ENCODE data around the gene UBR2.

Gene UBR2

GRCh38 chr6:42563697-42564505 is at the start of gene UBR2:
Gene UBR2, plus strand, starts transcription at chr6:42564029. Its CDS starts 291 bp downstream, at chr6:42564320.
- peak; percentile 91 for DNase-seq

- DNase-seq: no peak
Measured at GRCh38 chr6:42514745-42515144, 49.1 kb upstream of the UBR2 start.

- no peak for DNase-seq
Measured at GRCh38 chr6:42519779-42520178, 44.0 kb upstream of the UBR2 start.

GRCh38 chr6:42520786-42521607 is 42.8 kb upstream of the UBR2 start:
- DNase-seq: no peak

GRCh38 chr6:42522036-42522435 is 41.8 kb upstream of the UBR2 start:
- DNase-seq: no peak

GRCh38 chr6:42522942-42523814 is 40.7 kb upstream of the UBR2 start:
- no peak for DNase-seq

GRCh38 chr6:42525206-42525605 is 38.6 kb upstream of the UBR2 start:
- DNase-seq: no peak

DNA sequence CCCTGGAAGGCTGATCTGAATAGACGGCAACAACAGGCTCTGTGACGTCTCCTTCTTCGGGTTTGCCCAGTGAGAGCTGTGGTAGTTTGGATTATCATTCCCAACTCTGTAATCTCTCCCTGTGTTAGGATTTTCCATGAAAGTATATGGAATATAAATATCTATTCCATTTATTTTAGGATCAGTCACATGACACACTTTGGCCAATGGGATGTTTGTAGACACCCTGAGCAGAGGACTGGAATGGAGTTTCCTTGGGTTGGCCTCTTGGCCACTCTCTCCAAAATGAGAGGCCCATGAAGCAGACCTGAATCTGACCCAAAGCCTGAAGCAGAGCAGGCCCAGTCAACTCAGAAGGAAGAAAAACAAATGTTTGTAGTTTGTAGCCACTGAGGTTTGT is 37.2 kb upstream of the UBR2 start:
- DNase-seq: no peak

DNA sequence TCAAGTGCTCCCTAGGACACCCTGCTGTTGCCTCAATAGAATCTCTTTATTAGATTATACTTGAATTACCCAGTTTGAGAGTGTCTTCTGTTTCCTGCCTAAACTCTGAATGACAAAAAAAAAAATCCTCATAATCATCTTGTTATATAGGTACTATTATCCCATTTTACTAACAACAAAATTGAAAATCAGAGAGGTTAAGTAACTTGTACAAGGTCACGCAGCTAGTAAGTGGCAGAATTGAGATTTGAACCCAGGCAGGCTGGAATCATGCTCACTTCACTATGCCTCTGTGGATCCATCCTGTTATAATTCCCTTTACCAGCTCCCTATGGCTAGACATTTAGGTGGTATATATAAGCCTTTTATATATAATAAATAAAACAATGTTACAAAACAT is 36.6 kb upstream of the UBR2 start:
- DNase-seq: no peak

- no peak for DNase-seq
Measured at GRCh38 chr6:42530296-42530695, 33.5 kb upstream of the UBR2 start.

GRCh38 chr6:42530751-42531150 is 33.1 kb upstream of the UBR2 start:
- DNase-seq: no peak

DNA sequence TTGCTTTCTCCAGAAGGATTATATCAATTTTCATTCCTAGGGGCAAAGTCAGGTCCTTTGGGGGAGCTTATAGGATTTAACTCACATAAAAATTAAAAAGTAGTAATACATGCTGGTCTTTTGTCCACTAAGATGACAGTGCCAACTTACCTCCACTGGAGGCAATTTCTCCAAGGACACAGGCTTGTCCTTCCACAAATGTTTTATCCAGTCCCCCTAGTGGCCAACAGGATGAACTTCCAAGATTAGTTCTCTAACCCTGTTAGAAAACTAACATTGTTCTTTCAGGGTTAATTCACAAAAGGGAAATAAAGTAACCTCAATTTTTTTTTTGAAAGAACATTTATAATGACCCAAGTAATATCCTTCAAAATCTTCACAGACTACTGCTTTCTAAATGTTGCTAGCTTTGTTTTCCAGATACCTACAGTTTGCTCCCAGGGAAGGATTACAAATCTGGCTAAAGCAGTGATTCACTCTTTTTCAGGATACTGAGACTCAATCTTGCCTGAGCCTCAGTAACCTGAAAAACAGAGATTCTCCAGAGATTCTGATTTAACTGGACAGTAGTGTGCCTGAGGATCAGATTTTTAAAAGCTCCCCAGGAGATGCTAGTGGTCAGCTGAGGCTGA is 31.7 kb upstream of the UBR2 start:
- no peak for DNase-seq

DNA sequence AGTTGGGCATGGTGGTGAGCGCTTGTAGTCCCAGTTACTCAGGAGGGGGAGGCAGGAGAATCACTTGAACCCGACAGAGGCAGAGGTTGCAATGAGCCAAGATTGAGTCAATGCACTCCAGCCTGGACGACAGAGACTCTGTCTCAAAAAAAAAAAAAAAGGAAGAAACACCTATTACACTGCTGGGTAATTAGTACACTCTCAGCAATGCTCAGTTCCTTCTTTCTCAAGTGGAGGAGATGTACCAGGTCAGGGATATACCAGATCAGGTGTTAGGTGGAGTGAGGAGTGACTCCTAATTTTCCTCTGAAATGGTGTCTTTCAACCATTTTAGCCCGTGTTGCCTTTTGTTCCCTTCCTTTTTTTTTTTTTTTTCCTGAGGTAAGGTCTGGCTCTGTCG is 30.0 kb upstream of the UBR2 start:
- no peak for DNase-seq

GRCh38 chr6:42537536-42537935 is 26.3 kb upstream of the UBR2 start:
- no peak for DNase-seq

- no peak for DNase-seq
Measured at GRCh38 chr6:42539135-42539534, 24.7 kb upstream of the UBR2 start.

DNA sequence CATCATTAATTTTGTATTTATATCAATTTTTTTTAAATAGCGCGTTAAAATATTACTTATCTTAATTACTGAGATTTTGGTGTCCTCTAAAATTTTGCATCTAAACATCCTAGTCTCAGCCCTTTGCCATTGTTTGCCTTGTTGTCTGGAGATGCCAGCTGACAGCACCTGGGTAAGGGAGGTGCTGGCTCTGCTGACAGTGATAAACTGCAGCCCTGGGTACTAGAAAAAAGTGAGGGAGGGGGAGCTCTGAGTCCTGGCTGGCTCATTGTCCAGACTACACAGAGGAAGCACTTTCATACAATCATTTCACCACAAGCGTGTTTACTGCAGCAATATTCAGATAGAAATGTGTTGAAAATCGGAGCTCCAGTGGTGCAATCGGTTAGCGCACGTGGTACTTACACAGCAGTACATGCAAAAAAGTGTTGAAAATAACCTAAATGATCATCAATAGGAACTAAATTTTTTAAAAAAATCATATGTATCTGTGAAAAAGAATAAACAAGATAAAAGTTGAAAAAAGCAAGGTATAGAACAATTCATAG is 18.5 kb upstream of the UBR2 start:
- DNase-seq: no peak

GRCh38 chr6:42547407-42548329 is 16.2 kb upstream of the UBR2 start:
- DNase-seq: peak; percentile 97

DNA sequence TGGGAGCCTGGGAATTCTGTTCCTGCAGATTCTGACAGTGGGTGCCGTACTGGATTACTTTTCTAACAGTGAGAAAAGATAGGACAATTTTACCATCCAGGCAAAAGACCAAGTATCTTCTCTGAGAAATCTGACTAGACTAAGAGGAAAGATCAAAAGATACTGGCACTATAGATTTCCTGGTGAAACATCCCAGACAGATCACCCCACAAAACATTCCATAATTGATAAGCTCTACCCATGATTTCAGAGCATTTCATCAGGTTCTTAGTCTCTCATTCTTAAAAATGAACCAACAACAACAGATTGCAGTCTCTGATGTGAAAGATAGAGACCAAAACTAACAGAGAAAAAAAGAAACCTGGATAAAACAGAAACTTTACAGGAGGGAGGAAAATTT is 13.6 kb upstream of the UBR2 start:
- no peak for DNase-seq

DNA sequence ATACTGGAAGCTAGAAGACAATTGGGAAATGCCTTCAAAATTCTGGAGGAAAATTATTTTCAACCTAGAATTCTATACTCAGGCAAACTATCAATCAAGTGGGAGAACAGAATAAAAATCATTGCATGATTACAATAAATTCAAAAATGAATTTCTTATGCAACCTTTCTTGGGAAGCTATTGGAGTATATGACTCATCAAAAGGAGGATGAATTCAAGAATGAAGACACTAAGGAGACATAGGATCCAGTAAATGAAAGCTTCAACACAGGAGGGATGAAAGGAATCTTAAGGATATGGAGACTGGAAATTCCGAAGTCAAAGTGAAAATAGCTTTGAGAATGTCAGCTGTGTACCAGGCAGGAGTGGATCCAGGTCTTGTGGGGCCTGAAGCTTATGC is 12.6 kb upstream of the UBR2 start:
- DNase-seq: no peak

DNA sequence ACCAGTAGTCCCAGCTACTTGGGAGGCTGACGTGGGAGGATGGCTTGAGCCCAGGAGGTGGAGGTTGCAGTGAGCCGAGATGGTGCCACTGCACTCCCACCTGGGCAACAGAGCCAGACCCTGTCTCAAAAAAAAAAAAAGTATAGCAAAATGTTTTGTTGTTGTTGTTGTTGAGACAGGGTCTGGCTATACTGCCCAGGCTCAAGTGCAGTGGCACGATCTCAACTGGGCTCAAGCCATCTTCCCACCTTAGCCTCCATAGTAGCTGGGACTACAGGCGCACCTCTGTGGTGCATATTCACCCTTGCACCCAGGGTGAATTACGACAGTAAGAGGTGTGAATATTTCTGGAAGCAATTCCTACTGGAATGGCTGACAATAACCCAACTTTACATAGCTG is 11.4 kb upstream of the UBR2 start:
- DNase-seq: no peak

Measured in activated CD8-positive, alpha-beta memory T cell treated with anti-CD3 and anti-CD28 coated beads for 24 hours (primary cell).